Activated T-cell treated with anti-CD3 and anti-CD28 coated beads, Interleukin-2, amount 50 U/mL, for 72 hours (primary cell): ENCODE measurements around the gene MEPCE. TPM values are rescaled to one million over a fixed set of nuclear protein-coding genes. Genes with fewer than 3 reads are reported as not detected.
"Not testable (repeated sequence)": the region's sequence is repeated elsewhere in the genome, so short reads cannot be mapped to it uniquely, and the experiment has no call there.

Source experiments
- ATAC-seq, 2 donors: fragments of 150-1000 bp; cut with Tn5 transposase; replicated peaks in 1 of 2; 2 replicates each; pipeline ENCODE4 v1.10.0; 2021; ENCODE audit warnings: moderate library complexity in 2 of 2, mild to moderate bottlenecking in 1 of 2
- DNase-seq, 2 donors: peaks; one replicate each; pipeline ENCODE4 v3.0.0; 2021 to 2022; ENCODE audit warnings: mixed read lengths in 1 of 2
- H3K27ac Mint-ChIP-seq: one replicate; pipeline ENCODE4 v1.8.0; 2022; ENCODE audit warnings: mild to moderate bottlenecking, moderate library complexity, mixed read lengths
- H3K27me3 Mint-ChIP-seq: one replicate; pipeline ENCODE4 v1.8.0; 2022; ENCODE audit warnings: low read depth, mixed read lengths
- H3K36me3 Mint-ChIP-seq, 2 donors: one replicate each; pipeline ENCODE4 v1.8.0; 2022; ENCODE audit warnings: mixed read lengths in 2 of 2, mild to moderate bottlenecking in 1 of 2; ENCODE audit not compliant: insufficient read depth in 2 of 2
- H3K4me1 Mint-ChIP-seq: one replicate; pipeline ENCODE4 v1.8.0; 2022; ENCODE audit warnings: low read depth, mixed read lengths
- H3K4me3 Mint-ChIP-seq, 2 donors: one replicate each; pipeline ENCODE4 v1.8.0; 2022; ENCODE audit warnings: mild to moderate bottlenecking in 2 of 2, mixed read lengths in 2 of 2, moderate library complexity in 2 of 2
- H3K9me3 Mint-ChIP-seq, 2 donors: one replicate each; pipeline ENCODE4 v1.8.0; 2022; ENCODE audit warnings: mixed read lengths in 2 of 2
- total RNA-seq, 2 donors: library from RNA; stranded (reverse); gene quantifications; one replicate each; pipeline ENCODE4 v1.2.3, GENCODE V29; 2022

Gene MEPCE
- total RNA-seq, 2 donors from 2014 or later = 61.0 to 66.7 TPM

DNA sequence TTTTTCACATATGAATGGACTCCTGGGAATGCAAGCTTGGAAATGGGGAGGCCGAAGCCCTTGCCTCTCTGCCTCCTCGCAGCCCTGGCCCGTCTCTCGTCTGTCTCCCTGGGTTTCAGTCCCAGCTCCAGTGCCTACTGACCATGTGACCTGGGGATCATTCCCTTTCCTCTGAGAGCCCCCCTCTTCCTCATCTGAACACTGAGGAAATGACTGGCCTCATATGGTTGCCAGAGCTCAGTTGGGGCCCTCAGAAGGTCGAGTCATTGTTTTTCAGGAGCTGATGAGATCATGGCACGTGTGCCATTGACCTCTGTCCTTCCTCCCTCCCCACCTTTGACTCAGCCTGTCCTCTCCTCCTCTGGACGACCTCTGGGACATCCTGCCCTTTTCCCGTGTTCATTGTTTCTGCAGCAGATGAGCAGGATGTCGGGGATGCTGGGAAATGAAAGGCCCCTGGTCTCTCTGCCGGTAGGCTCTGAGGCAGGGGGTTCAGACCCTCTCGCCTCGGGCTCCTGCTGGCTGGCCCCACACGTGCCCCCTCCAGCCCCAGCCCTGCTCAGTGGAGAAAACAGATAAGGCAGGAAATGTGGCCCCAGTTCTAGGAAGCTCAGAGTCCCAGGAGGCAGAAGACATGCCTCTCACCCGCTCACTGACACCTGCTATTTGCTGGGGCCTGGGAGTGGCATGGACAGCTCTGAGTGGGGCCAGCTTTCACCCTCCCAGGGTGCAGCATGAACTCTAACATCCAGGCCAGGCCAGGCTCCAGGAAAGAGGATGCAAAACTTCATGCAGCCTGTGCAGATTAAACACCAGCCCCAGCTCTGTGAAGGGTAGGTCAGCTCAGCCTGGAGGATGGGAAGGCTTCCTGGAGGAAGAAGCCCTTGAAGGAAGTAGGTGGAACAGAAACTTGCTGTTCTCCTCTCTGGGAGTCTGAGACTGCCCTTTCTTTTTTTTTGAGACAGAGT is 15.0 kb downstream of the MEPCE start:
- H3K9me3 Mint-ChIP-seq = no peaks in the 10 kb centered on the region
- no peak for DNase-seq
- H3K4me1 Mint-ChIP-seq = peaks cover 10% of the 10 kb centered on the region
- peak; percentile 54 to 77 for ATAC-seq
- H3K4me3 Mint-ChIP-seq = peak overlapping the region; percentile 15 to 18
- no peaks in the 10 kb centered on the region for H3K27me3 Mint-ChIP-seq
- no peaks in the 10 kb centered on the region for H3K36me3 Mint-ChIP-seq
- H3K27ac Mint-ChIP-seq = peak overlapping the region; percentile 57

DNA sequence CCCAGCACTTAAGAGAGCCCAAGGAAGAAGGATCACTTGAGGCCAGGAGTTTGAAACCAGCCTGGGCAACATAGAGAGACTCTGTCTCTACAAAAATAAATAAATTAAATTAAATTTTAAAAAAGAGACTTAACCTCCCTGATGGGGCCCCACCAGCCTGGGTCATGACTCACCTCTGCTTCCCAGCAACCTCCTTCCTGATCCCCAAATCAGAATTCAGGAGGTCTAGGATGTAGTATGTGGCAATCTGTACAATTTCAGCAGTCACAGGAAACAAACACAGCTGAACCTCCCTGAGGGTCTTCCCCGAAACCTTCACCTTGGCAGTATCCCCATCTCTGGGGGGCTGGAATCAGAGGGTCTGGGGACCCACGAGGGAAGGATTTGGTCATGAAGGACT is 16.4 kb downstream of the MEPCE start:
- no peaks in the 10 kb centered on the region for H3K9me3 Mint-ChIP-seq
- no peak overlapping the region for H3K4me3 Mint-ChIP-seq
- no peak overlapping the region for H3K27ac Mint-ChIP-seq
- no peaks in the 10 kb centered on the region for H3K27me3 Mint-ChIP-seq
- no peak for ATAC-seq
- DNase-seq = no peak
- no peaks in the 10 kb centered on the region for H3K36me3 Mint-ChIP-seq
- H3K4me1 Mint-ChIP-seq = peaks cover 15% of the 10 kb centered on the region

DNA sequence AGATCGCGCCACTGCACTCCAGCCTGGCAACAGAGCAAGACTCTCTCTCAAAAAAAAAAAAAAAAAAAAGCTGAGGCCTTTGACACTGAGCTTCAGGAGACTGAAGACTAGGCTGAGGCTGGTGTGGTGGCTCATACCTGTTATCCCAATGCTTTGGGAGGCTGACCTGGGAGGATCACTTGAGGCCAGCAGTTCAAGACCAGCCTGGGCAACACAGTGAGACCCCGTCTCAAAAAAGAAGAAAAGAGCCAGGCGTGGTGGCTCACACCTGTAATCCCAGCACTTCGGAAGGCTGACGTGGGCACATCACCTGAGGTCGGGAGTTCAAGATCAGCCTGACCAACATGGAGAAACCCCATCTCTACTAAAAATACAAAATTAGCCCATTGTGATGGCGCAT is 17.7 kb downstream of the MEPCE start:
- not testable (repeated sequence) for H3K9me3 Mint-ChIP-seq, H3K27ac Mint-ChIP-seq, DNase-seq, H3K27me3 Mint-ChIP-seq, H3K4me3 Mint-ChIP-seq, ATAC-seq, H3K36me3 Mint-ChIP-seq
- peaks cover 15% of the 10 kb centered on the region for H3K4me1 Mint-ChIP-seq

DNA sequence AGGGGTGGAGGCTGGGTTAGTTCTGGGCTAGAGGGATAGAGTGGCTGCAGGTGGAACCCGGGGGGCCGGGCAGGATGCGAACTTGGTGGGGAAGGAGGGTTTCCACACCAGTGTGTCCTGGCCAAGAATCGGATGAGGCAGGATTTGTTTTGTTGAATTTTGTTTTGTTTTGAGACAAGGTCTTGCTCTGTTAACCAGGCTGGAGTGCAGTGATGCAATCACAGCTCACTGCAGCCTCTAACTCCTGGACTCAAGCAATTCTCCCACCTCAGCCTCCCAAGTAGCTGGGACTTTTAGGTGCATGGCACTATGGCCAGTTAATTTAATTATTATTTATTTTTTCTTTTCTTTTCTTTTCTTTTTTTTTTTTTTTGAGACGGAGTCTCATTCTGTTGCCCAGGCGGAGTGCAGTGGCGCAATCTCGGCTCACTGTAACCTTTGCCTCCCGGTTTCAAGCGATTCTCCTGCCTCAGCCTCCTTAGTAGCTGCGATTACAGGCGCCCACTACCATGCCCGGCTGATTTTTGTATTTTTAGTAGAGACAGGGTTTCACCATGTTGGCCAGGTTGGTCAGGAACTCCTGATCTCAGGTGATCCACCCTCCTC is 19.7 kb downstream of the MEPCE start:
- peaks cover 15% of the 10 kb centered on the region for H3K4me1 Mint-ChIP-seq
- H3K4me3 Mint-ChIP-seq = no peak overlapping the region
- H3K9me3 Mint-ChIP-seq = no peaks in the 10 kb centered on the region
- no peaks in the 10 kb centered on the region for H3K36me3 Mint-ChIP-seq
- no peaks in the 10 kb centered on the region for H3K27me3 Mint-ChIP-seq
- no peak overlapping the region for H3K27ac Mint-ChIP-seq
- ATAC-seq = no peak
- DNase-seq = no peak

- no peaks in the 10 kb centered on the region for H3K27me3 Mint-ChIP-seq
- H3K36me3 Mint-ChIP-seq = no peaks in the 10 kb centered on the region
- no peak overlapping the region for H3K27ac Mint-ChIP-seq
- DNase-seq = no peak
- H3K9me3 Mint-ChIP-seq = no peaks in the 10 kb centered on the region
- ATAC-seq = no peak
- no peak overlapping the region for H3K4me3 Mint-ChIP-seq
- peaks cover 22% of the 10 kb centered on the region for H3K4me1 Mint-ChIP-seq
Measured at GRCh38 chr7:100452513-100452912, 22.9 kb downstream of the MEPCE start.

DNA sequence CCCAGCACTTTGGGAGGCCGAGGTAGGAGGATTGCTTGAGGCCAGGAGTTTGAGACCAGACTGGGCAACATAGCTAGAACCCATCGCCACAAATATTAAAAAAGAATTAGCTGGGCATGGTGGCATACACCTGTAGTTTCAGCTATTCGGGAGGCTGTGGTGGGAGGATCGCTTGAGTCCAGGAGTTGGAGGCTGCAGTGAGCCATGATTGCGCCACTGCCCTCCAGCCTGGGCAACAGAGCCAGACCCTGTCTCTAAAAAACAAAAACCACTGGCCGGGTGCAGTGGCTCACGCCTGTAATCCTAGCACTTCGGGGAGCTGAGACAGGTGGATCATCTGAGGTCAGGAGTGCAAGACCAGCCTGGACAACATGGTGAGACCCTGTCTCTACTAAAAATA is 24.2 kb downstream of the MEPCE start:
- ATAC-seq, H3K27me3 Mint-ChIP-seq, H3K27ac Mint-ChIP-seq, DNase-seq, H3K9me3 Mint-ChIP-seq, H3K4me3 Mint-ChIP-seq, H3K36me3 Mint-ChIP-seq: not testable (repeated sequence)
- H3K4me1 Mint-ChIP-seq = peaks cover 22% of the 10 kb centered on the region

GRCh38 chr7:100455206-100455605 is 25.6 kb downstream of the MEPCE start:
- H3K27me3 Mint-ChIP-seq = no peaks in the 10 kb centered on the region
- H3K36me3 Mint-ChIP-seq = peaks cover 1 to 2% of the 10 kb centered on the region in 2 donors
- H3K4me3 Mint-ChIP-seq = no peak overlapping the region
- no peak for DNase-seq
- no peak for ATAC-seq
- H3K4me1 Mint-ChIP-seq = peaks cover 22% of the 10 kb centered on the region
- H3K9me3 Mint-ChIP-seq = no peaks in the 10 kb centered on the region
- H3K27ac Mint-ChIP-seq = no peak overlapping the region

GRCh38 chr7:100456562-100456961 is 26.9 kb downstream of the MEPCE start:
- Mint-ChIP-seq H3K9me3 (no peaks in the 10 kb centered on the region), H3K27ac (no peak overlapping the region), H3K4me3 (no peak overlapping the region), H3K27me3 (no peaks in the 10 kb centered on the region), H3K36me3 (peaks cover 2 to 3% of the 10 kb centered on the region in 2 donors), H3K4me1 (peaks cover 17% of the 10 kb centered on the region)
- DNase-seq (no peak), ATAC-seq (no peak)

GRCh38 chr7:100457033-100457432 is 27.4 kb downstream of the MEPCE start:
- no peak overlapping the region for H3K27ac Mint-ChIP-seq
- H3K4me3 Mint-ChIP-seq = no peak overlapping the region
- DNase-seq = no peak
- H3K36me3 Mint-ChIP-seq = peaks cover 3% of the 10 kb centered on the region in 2 donors
- no peaks in the 10 kb centered on the region for H3K27me3 Mint-ChIP-seq
- ATAC-seq = no peak
- H3K4me1 Mint-ChIP-seq = peaks cover 17% of the 10 kb centered on the region
- H3K9me3 Mint-ChIP-seq = no peaks in the 10 kb centered on the region

- DNase-seq (no peak), ATAC-seq (no peak)
- Mint-ChIP-seq H3K4me3 (no peak within 1 kb of the TSS), H3K4me1 (no peaks in the 10 kb centered on the region), H3K36me3 (peaks cover 3 to 6% of the 10 kb centered on the region in 2 donors), H3K27ac (no peak within 1 kb of the TSS), H3K27me3 (no peaks in the 10 kb centered on the region), H3K9me3 (no peaks in the 10 kb centered on the region)
Measured at GRCh38 chr7:100464210-100464660, 34.6 kb downstream of the MEPCE start, which contains the start of gene SPACDR. TSS of gene SPACDR (minus strand) at chr7:100464260. CDS start at chr7:100464025, 235 bp downstream.

- Mint-ChIP-seq H3K27me3 (no peaks in the 10 kb centered on the region), H3K36me3 (peaks cover 1 to 5% of the 10 kb centered on the region in 2 donors), H3K4me3 (no peak overlapping the region), H3K9me3 (no peaks in the 10 kb centered on the region), H3K4me1 (peaks cover 4% of the 10 kb centered on the region), H3K27ac (no peak overlapping the region)
- ATAC-seq = no peak
- DNase-seq = no peak
Measured at GRCh38 chr7:100464791-100465190, 35.2 kb downstream of the MEPCE start.

DNA sequence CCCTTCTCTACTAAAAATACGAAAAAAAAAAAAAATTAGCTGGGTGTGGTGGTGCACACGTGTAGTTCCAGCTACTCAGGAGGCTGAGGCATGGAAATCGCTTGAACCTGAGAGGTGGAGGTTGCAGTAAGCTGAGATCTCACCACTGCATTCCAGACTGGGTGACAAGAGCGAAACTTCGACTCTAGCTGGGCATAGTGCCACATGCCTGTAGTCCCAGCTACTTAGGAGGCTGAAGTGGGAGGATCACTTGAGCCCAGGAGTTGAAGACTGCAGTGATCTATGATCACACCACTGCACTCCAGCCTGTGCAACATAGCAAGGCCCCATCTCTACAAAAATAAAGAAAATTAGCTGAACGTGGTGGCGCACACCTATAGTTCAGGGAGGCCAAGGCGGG is 35.7 kb downstream of the MEPCE start:
- H3K4me3 Mint-ChIP-seq = no peak overlapping the region
- DNase-seq (no peak), ATAC-seq (no peak)
- peaks cover 1 to 5% of the 10 kb centered on the region in 2 donors for H3K36me3 Mint-ChIP-seq
- H3K27ac Mint-ChIP-seq = no peak overlapping the region
- no peaks in the 10 kb centered on the region for H3K27me3 Mint-ChIP-seq
- no peaks in the 10 kb centered on the region for H3K9me3 Mint-ChIP-seq
- peaks cover 8% of the 10 kb centered on the region for H3K4me1 Mint-ChIP-seq

DNA sequence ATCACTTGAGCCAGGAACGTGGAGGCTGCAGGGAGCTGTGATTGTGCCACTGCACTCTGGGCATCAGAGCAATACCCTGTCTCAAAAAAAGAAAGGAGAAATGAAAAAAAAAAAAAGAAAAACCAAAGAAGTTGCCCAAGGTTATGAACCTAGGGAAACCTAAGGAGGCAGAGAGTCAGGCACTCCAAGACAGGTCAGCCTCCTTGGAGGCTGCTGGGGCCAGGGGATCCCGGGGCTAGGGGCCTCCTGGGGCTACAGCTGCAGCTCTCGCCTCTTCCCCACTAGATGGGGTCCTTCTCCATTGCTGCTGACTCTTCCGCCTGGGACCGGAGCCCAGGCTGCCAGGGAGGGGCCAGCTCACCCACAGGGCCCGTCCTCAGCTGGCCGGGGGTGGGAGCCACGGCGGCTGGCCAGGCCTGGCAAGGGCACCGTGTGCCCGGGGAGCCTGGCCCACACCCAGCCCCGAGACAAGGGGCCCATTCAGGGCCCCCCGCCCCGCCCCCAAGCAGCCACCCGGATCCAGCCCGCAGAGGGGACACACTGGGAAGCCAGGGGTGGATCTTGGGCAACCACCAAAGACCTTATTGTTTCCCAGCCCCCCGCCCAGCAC is 36.2 kb downstream of the MEPCE start:
- Mint-ChIP-seq H3K9me3 (no peaks in the 10 kb centered on the region), H3K36me3 (peaks cover 1 to 5% of the 10 kb centered on the region in 2 donors), H3K4me1 (peaks cover 8% of the 10 kb centered on the region), H3K27me3 (no peaks in the 10 kb centered on the region), H3K4me3 (no peak overlapping the region), H3K27ac (no peak overlapping the region)
- DNase-seq (no peak), ATAC-seq (no peak)
